ENCODE results near the gene KLHL29. TPM values are rescaled to one million over a fixed set of nuclear protein-coding genes. Genes with fewer than 3 reads are reported as not detected.

The KLHL29 gene
- total RNA-seq, 1 donor from 2014 or later, result 12.9 TPM

DNA sequence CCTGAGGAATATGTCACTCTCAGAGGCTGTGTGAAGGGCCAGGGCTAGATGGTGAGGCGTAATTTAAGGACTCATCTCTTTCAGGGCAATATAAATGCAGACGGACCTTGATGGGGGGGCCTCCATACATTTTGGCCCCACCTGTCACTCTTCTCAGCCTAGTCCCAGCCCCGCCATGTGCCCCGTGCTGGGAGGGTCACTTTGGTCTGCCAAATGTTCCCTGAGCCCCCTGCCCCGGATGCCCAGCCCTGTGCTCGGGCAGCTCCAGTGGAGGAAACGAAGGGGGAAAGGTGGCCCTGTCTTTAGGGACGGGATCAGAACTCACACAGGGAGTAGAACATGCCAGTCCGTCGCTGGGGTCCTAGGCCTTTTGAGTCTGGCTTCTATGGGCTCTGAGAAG, 168.6 kb downstream of the KLHL29 start:
- H3K27ac ChIP-seq, result peak overlapping the region; percentile 14
- TF ChIP-seq, protein P1, sequence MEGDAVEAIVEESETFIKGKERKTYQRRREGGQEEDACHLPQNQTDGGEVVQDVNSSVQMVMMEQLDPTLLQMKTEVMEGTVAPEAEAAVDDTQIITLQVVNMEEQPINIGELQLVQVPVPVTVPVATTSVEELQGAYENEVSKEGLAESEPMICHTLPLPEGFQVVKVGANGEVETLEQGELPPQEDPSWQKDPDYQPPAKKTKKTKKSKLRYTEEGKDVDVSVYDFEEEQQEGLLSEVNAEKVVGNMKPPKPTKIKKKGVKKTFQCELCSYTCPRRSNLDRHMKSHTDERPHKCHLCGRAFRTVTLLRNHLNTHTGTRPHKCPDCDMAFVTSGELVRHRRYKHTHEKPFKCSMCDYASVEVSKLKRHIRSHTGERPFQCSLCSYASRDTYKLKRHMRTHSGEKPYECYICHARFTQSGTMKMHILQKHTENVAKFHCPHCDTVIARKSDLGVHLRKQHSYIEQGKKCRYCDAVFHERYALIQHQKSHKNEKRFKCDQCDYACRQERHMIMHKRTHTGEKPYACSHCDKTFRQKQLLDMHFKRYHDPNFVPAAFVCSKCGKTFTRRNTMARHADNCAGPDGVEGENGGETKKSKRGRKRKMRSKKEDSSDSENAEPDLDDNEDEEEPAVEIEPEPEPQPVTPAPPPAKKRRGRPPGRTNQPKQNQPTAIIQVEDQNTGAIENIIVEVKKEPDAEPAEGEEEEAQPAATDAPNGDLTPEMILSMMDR (IDR thresholded peaks at IDR 0.05), result no peak
- ATAC-seq (no peak), DNase-seq (no peak)
- H3K4me1 ChIP-seq, result no peaks in the 10 kb centered on the region
- no peaks in the 10 kb centered on the region for H3K9me3 ChIP-seq
- no peaks in the 10 kb centered on the region for H3K27me3 ChIP-seq (ENCODE audit: low read depth)
- intact Hi-C loops (cut with DNase I), result no loop called here
- H3K4me3 ChIP-seq, result no peak overlapping the region
- no peaks in the 10 kb centered on the region for H3K36me3 ChIP-seq

DNA sequence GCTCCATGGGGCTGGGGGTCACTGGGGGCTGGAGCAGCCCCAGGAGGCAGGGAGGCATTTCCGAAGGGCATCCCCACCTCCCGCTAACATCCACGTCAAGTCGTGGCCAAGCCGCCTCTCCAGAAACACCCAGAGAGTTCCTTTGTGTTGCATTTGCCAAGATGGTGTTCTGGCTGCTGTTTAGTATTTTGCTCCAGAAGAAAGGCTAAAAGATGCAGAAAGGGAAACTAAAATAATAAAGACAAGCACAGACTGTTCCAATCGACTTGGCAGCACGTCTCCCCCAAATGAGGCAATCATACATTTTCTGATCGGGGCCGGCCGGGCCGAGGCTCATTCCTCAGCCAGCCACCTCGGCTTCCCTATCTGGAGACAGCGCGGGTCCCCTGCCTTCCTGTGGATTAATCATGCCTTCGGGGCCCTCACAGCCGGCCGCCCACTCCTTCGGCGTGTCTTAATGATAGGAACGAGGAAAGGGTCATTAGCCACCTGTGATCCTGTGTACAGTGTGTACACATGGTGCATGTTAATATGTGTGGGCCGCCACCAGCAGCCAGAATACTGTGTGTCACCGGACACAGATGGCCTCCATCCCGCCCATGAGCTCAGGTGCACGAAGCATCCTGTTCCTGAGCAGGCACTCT, 169.2 kb downstream of the KLHL29 start:
- DNase-seq (no peak), ATAC-seq (peak; percentile 41 to 46)
- H3K27me3 ChIP-seq (ENCODE audit: low read depth), result no peaks in the 10 kb centered on the region
- TF ChIP-seq, protein P1 (IDR thresholded peaks at IDR 0.05), result no peak
- H3K36me3 ChIP-seq, result no peaks in the 10 kb centered on the region
- H3K27ac ChIP-seq, result peak overlapping the region; percentile 14
- H3K9me3 ChIP-seq, result no peaks in the 10 kb centered on the region
- intact Hi-C loops (cut with DNase I), result no loop called here
- H3K4me1 ChIP-seq, result no peaks in the 10 kb centered on the region
- no peak overlapping the region for H3K4me3 ChIP-seq

DNA sequence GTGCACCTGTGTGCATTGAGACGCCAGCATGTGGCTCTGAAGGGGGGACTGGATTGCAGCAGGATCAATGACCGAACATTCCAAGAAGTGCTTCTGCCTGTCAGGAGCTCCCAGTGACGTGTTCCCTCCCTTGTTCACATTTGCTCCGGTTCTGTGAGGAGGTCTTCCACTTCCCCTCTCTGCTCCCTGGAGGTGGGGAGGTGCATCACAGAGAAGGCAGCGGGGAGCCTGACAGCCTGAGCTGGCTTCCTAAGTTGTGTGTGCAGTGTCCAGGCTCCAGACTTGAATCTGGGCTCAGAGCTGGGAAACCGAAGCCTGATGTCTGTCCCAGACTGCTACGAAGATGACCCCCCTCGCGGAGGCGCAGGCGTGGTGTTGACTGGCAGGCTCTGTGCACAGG, 171.0 kb downstream of the KLHL29 start:
- no peak for DNase-seq
- Histone ChIP-seq H3K27me3 (ENCODE audit: low read depth) (no peaks in the 10 kb centered on the region), H3K4me3 (no peak overlapping the region), H3K27ac (no peak overlapping the region), H3K36me3 (no peaks in the 10 kb centered on the region), H3K4me1 (no peaks in the 10 kb centered on the region), H3K9me3 (no peaks in the 10 kb centered on the region)
- TF ChIP-seq, protein P1 (IDR thresholded peaks at IDR 0.05), result no peak
- intact Hi-C loops (cut with DNase I), result no loop called here
- no peak for ATAC-seq

DNA sequence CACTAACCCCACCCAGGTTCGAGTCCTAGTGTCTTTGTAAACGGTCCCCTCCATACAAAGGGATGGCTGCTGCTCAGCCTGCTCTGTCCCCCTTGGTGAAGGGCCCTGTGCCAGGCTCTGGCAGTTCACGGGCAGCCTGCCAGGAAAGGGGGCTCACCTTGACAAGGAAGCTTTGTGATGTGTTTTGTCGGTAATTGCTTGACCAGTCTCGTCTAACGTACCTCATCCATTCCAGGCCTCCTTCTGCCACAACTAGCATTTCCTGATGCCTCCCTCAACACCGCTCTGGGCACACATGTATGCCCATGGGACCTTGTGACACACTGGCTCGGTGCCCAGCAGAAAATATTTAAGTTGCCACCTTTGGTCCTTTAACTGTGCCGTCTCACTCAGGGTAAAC, 171.9 kb downstream of the KLHL29 start:
- TF ChIP-seq, protein P1 (IDR thresholded peaks at IDR 0.05), result no peak
- no peaks in the 10 kb centered on the region for H3K4me1 ChIP-seq
- no peak overlapping the region for H3K27ac ChIP-seq
- intact Hi-C loops (cut with DNase I), result no loop called here
- ATAC-seq (no peak), DNase-seq (no peak)
- H3K36me3 ChIP-seq, result no peaks in the 10 kb centered on the region
- no peak overlapping the region for H3K4me3 ChIP-seq
- H3K9me3 ChIP-seq, result no peaks in the 10 kb centered on the region
- no peaks in the 10 kb centered on the region for H3K27me3 ChIP-seq (ENCODE audit: low read depth)

DNA sequence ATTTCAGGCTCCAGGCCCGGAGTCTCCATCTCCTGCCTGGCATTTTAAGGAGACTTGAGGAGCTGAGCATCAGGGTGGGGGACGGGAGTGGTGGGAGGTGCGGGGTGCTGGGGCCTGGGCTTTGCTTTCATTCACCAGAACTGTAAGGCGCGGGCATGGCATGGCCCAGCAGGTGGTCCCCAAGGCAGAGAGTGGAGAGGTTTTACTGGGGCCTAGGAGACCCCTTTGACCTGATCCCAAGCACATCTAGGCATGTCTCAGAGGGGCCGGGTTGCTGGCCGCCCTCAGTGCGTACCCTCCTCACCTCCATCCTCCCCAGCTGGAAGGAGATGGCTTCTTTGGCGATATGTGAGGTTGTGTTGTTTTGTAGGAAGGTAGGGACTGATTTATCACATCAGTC, 172.5 kb downstream of the KLHL29 start:
- Histone ChIP-seq H3K4me1 (no peaks in the 10 kb centered on the region), H3K27me3 (ENCODE audit: low read depth) (no peaks in the 10 kb centered on the region), H3K36me3 (no peaks in the 10 kb centered on the region), H3K4me3 (no peak overlapping the region), H3K9me3 (no peaks in the 10 kb centered on the region), H3K27ac (no peak overlapping the region)
- intact Hi-C loops (cut with DNase I), result no loop called here
- ATAC-seq (no peak), DNase-seq (no peak)
- TF ChIP-seq, protein P1 (IDR thresholded peaks at IDR 0.05), result no peak
